ENCODE measurements around the gene LIPK.
A peak's percentile ranks its signal among the peaks of the same experiment; 100 is the strongest.
"Not testable (repeated sequence)": the region's sequence is repeated elsewhere in the genome, so short reads cannot be mapped to it uniquely, and the experiment has no call there.

LIPK gene, protein sequence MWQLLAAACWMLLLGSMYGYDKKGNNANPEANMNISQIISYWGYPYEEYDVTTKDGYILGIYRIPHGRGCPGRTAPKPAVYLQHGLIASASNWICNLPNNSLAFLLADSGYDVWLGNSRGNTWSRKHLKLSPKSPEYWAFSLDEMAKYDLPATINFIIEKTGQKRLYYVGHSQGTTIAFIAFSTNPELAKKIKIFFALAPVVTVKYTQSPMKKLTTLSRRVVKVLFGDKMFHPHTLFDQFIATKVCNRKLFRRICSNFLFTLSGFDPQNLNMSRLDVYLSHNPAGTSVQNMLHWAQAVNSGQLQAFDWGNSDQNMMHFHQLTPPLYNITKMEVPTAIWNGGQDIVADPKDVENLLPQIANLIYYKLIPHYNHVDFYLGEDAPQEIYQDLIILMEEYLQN

DNA sequence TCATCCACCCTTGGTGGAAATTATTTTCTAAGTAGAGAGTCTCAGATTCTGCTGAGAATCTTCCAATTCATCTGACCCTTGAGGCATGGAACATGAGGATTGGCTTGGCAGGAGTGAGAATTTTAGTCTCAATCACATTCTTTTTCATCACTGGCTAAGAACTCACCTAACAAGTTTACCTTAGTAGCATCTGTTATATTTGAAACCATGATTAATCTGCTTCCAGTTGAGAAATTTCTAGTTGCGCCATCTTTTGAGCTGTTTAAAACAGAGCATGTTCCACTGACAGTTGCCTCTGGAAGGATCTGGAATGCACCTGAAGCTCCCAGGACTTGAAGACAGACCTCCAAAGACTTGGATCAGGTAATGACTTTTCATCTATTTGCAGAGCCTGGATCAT is at the start of gene LIPK:
Gene LIPK, plus strand, starts transcription at position 292 of the 400 bp plus-strand sequence. CDS start 18,295 bp downstream, outside the sequence.
- no peaks in the 10 kb centered on the region for H3K4me1 ChIP-seq (ENCODE audit: control insufficient read depth, insufficient read depth, low read length)
- no peaks in the 10 kb centered on the region for H3K27me3 ChIP-seq (replicated peaks; ENCODE audit: control insufficient read depth, insufficient read depth, low read length)
- H3K9ac ChIP-seq (ENCODE audit: low read length), result no peak within 1 kb of the TSS
- no peak for DNase-seq (ENCODE audit: low read depth)
- no peaks in the 10 kb centered on the region for H3K36me3 ChIP-seq (ENCODE audit: control insufficient read depth, insufficient read depth, low read length, severe bottlenecking)
- no peak within 1 kb of the TSS for H3K4me3 ChIP-seq (ENCODE audit: low read length)
- H3K9me3 ChIP-seq (ENCODE audit: control insufficient read depth, low read length), result no peaks in the 10 kb centered on the region

DNA sequence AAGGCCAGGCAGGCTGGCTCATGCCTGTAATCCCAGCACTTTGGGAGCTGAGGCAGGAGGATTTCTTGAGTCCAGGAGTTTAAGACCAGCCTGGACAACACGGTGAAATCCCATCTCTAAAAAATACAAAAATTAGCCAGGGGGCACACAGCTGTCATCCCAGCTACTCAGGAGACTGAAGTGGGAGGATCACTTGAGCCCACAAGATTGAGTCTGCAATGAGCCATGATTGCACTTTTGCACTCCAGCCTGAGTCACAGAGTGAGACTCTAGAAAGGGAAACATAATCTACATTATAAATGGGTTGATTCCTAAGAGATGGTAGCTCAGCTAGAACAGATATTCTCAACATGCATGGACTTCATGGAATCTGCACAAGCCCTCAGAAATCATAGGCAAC is 48.1 kb upstream of the LIPK start:
- Histone ChIP-seq H3K27me3 (replicated peaks; ENCODE audit: control insufficient read depth, insufficient read depth, low read length) (no peaks in the 10 kb centered on the region), H3K9ac (ENCODE audit: low read length) (no peak overlapping the region), H3K4me3 (ENCODE audit: low read length) (no peak overlapping the region), H3K36me3 (ENCODE audit: control insufficient read depth, insufficient read depth, low read length, severe bottlenecking) (no peaks in the 10 kb centered on the region), H3K9me3 (ENCODE audit: control insufficient read depth, low read length) (no peaks in the 10 kb centered on the region), H3K4me1 (ENCODE audit: control insufficient read depth, insufficient read depth, low read length) (peaks cover 21% of the 10 kb centered on the region)
- peak; percentile 47 for DNase-seq (ENCODE audit: low read depth)

DNA sequence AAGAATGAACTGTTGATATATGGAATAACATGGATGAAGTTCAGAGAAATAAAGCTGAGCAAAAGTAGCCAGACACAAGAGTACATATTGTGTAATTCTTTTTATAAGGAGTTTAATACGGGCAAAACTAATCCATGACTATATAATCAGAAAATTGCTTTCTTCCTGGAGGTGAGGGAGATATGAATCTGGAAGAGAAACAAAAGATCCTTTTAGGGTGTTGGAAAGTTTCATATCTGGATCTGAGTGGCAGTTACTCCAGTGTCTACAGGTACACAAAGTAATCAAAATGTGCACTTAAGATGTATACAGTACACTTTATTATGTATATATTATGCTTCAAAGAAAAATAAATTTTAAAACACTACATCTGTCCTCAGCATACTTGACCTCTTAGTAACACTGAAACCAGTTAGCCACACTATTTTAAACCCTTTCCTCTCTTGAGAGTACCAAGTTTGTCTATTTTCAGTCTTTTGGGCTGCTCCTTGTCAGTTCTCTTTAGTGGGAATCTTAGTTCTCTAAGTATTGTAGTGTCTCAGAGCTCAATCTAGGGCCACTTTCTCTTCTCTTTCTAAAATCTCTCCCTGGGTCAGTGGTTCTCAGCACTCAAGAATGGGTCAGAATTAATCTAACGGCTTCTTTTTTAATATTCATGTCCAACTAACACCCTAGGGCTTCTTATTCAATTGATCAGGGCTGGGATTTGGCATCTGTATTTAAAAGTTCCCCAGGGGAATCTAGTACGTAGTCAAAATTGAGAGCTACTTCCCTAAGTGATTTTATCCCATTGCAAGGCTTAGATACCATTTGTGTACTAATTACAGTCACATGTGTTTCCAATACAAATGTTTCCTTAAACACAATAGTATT is 46.1 kb upstream of the LIPK start:
- no peaks in the 10 kb centered on the region for H3K36me3 ChIP-seq (ENCODE audit: control insufficient read depth, insufficient read depth, low read length, severe bottlenecking)
- H3K27me3 ChIP-seq (replicated peaks; ENCODE audit: control insufficient read depth, insufficient read depth, low read length), result no peaks in the 10 kb centered on the region
- H3K9ac ChIP-seq (ENCODE audit: low read length), result no peak overlapping the region
- peak overlapping the region; percentile 15 for H3K4me3 ChIP-seq (ENCODE audit: low read length)
- H3K9me3 ChIP-seq (ENCODE audit: control insufficient read depth, low read length), result no peaks in the 10 kb centered on the region
- peaks cover 19% of the 10 kb centered on the region for H3K4me1 ChIP-seq (ENCODE audit: control insufficient read depth, insufficient read depth, low read length)
- DNase-seq (ENCODE audit: low read depth), result peak; percentile 43

DNA sequence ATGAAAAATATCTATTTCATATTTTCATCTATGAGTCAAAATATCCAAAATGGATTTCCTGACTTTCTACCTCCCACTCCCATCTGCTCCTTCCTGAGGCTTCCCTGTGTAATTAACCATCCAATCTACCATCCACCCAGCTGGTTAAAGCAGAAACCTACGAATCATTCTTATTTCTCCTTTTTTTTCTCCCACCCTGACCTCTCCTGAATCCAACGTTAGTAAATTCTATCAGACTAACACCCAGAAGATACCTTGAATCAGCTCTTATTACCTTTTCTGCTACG is 45.5 kb upstream of the LIPK start:
- no peaks in the 10 kb centered on the region for H3K36me3 ChIP-seq (ENCODE audit: control insufficient read depth, insufficient read depth, low read length, severe bottlenecking)
- no peak overlapping the region for H3K4me3 ChIP-seq (ENCODE audit: low read length)
- H3K9me3 ChIP-seq (ENCODE audit: control insufficient read depth, low read length), result no peaks in the 10 kb centered on the region
- no peak overlapping the region for H3K9ac ChIP-seq (ENCODE audit: low read length)
- H3K27me3 ChIP-seq (replicated peaks; ENCODE audit: control insufficient read depth, insufficient read depth, low read length), result no peaks in the 10 kb centered on the region
- H3K4me1 ChIP-seq (ENCODE audit: control insufficient read depth, insufficient read depth, low read length), result peaks cover 19% of the 10 kb centered on the region
- no peak for DNase-seq (ENCODE audit: low read depth)

DNA sequence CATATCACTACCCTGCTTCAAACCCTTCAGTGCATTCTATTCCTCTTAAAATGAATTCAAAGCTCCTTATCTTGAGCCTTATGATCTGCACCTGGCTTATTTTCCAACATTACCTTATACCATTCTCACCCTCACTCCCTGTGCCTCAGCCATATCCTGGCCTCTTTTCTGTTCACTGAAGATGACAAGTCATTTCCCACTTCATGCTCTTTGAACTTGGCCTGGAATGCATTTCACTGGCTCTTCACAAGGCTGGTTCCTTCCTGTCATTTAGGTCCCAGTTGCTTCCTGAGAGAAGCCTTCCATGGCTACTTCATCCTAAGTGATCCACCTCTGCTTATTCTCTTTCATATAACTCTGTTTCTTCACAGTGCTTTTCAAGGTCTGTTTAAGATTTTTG is 45.0 kb upstream of the LIPK start:
- H3K27me3 ChIP-seq (replicated peaks; ENCODE audit: control insufficient read depth, insufficient read depth, low read length), result no peaks in the 10 kb centered on the region
- no peak overlapping the region for H3K4me3 ChIP-seq (ENCODE audit: low read length)
- no peak overlapping the region for H3K9ac ChIP-seq (ENCODE audit: low read length)
- DNase-seq (ENCODE audit: low read depth), result no peak
- H3K36me3 ChIP-seq (ENCODE audit: control insufficient read depth, insufficient read depth, low read length, severe bottlenecking), result no peaks in the 10 kb centered on the region
- H3K9me3 ChIP-seq (ENCODE audit: control insufficient read depth, low read length), result no peaks in the 10 kb centered on the region
- peaks cover 19% of the 10 kb centered on the region for H3K4me1 ChIP-seq (ENCODE audit: control insufficient read depth, insufficient read depth, low read length)

DNA sequence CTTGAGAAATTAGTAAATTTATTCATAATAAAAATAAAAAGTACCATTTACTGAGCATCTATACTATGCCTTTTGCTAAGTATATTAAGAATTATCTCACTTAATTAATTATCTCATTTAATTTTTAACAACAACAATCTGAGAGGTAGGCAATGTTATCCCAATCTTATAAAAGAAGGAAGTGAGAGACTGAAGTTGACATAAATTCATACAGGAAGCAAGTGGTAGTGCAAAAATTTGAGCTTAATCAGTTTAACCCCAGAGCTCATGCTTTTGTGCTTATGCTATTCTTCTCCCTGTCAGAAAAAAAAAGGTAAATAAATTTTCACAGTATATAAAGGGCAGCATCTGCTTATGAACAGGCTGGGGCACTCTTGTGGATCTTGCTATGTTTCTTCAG is 44.5 kb upstream of the LIPK start:
- DNase-seq (ENCODE audit: low read depth), result no peak
- Histone ChIP-seq H3K9me3 (ENCODE audit: control insufficient read depth, low read length) (no peaks in the 10 kb centered on the region), H3K9ac (ENCODE audit: low read length) (no peak overlapping the region), H3K36me3 (ENCODE audit: control insufficient read depth, insufficient read depth, low read length, severe bottlenecking) (no peaks in the 10 kb centered on the region), H3K27me3 (replicated peaks; ENCODE audit: control insufficient read depth, insufficient read depth, low read length) (no peaks in the 10 kb centered on the region), H3K4me1 (ENCODE audit: control insufficient read depth, insufficient read depth, low read length) (peaks cover 19% of the 10 kb centered on the region), H3K4me3 (ENCODE audit: low read length) (no peak overlapping the region)

DNA sequence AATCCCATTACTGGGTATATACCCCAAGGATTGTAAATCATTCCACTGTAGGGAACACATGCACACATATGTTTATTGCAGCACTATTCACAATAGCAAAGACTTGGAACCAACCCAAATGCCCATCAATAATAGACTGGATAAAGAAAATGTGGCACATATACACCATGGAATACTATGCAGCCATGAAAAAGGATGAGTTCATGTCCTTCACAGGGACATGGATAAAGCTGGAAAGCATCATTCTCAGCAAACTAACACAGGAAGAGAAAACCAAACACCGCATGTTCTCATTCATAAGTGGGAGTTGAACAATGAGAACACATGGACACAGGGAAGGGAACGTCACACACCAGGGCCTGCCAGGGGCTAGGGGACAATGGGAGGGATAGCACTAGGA is 42.9 kb upstream of the LIPK start:
- not testable (repeated sequence) for H3K27me3 ChIP-seq (replicated peaks; ENCODE audit: control insufficient read depth, insufficient read depth, low read length); H3K9ac ChIP-seq (ENCODE audit: low read length); H3K9me3 ChIP-seq (ENCODE audit: control insufficient read depth, low read length); H3K36me3 ChIP-seq (ENCODE audit: control insufficient read depth, insufficient read depth, low read length, severe bottlenecking); H3K4me3 ChIP-seq (ENCODE audit: low read length); DNase-seq (ENCODE audit: low read depth)
- peaks cover 15% of the 10 kb centered on the region for H3K4me1 ChIP-seq (ENCODE audit: control insufficient read depth, insufficient read depth, low read length)

DNA sequence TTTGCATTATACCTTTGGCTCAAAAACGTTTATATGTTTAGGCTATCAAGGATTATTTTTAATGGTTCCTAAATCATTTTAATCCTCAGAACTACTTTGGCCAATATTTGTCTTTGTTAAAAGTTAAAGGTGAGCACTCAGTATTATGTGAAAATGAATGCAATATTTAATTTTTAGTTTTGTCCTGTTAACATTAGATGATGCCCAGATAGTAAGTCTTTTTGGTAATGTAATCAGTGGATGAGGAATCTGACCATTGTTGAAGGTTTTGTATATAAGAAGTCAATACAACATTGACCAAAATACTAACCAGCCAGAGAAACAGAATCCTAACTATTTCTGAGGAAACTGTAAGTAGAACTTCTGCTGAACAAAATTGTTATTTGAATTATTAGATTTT is 41.9 kb upstream of the LIPK start, which contains the start of gene LIPF:
Gene LIPF, plus strand, starts transcription at position 301 of the 400 bp plus-strand sequence. CDS start 2,856 bp downstream, outside the sequence.
- peaks cover 14% of the 10 kb centered on the region for H3K4me1 ChIP-seq (ENCODE audit: control insufficient read depth, insufficient read depth, low read length)
- DNase-seq (ENCODE audit: low read depth), result no peak
- no peak within 1 kb of the TSS for H3K9ac ChIP-seq (ENCODE audit: low read length)
- no peaks in the 10 kb centered on the region for H3K36me3 ChIP-seq (ENCODE audit: control insufficient read depth, insufficient read depth, low read length, severe bottlenecking)
- H3K27me3 ChIP-seq (replicated peaks; ENCODE audit: control insufficient read depth, insufficient read depth, low read length), result no peaks in the 10 kb centered on the region
- H3K9me3 ChIP-seq (ENCODE audit: control insufficient read depth, low read length), result no peaks in the 10 kb centered on the region
- H3K4me3 ChIP-seq (ENCODE audit: low read length), result no peak within 1 kb of the TSS

DNA sequence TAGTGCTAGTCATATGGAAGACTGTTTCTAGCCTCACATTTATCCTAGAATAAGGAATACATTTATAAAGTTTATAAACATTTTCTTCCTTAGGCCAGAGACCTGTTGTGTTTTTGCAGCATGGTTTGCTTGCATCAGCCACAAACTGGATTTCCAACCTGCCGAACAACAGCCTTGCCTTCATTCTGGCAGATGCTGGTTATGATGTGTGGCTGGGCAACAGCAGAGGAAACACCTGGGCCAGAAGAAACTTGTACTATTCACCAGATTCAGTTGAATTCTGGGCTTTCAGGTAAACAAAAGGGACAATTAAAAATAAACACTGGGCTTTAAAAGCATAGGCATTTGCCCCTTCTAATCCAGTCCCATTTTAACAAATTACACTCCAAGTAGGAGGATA is 37.6 kb upstream of the LIPK start:
- Histone ChIP-seq H3K9me3 (ENCODE audit: control insufficient read depth, low read length) (no peaks in the 10 kb centered on the region), H3K36me3 (ENCODE audit: control insufficient read depth, insufficient read depth, low read length, severe bottlenecking) (no peaks in the 10 kb centered on the region), H3K9ac (ENCODE audit: low read length) (no peak overlapping the region), H3K27me3 (replicated peaks; ENCODE audit: control insufficient read depth, insufficient read depth, low read length) (no peaks in the 10 kb centered on the region), H3K4me1 (ENCODE audit: control insufficient read depth, insufficient read depth, low read length) (no peaks in the 10 kb centered on the region), H3K4me3 (ENCODE audit: low read length) (no peak overlapping the region)
- DNase-seq (ENCODE audit: low read depth), result no peak

DNA sequence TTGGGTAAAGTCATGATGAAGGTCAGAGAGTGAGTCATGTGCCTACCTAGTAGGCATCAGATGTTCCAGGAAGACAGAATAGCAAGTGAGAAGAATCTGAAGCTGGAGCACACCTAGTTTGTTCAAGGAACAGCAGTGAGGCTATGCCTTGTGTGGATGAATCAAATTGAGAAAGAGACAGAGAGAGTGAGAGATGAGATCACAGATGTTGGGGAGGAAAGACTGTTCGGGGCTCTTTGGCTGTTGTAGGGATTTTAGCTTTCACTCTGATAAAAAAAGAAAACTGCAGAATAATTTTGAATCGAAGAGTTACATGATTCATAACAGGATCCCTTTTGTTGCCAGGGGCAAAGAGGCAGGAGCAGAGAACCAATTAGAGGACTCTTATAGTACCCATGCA is 35.6 kb upstream of the LIPK start:
- Histone ChIP-seq H3K27me3 (replicated peaks; ENCODE audit: control insufficient read depth, insufficient read depth, low read length) (no peaks in the 10 kb centered on the region), H3K4me3 (ENCODE audit: low read length) (no peak overlapping the region), H3K36me3 (ENCODE audit: control insufficient read depth, insufficient read depth, low read length, severe bottlenecking) (no peaks in the 10 kb centered on the region), H3K9me3 (ENCODE audit: control insufficient read depth, low read length) (no peaks in the 10 kb centered on the region), H3K9ac (ENCODE audit: low read length) (no peak overlapping the region), H3K4me1 (ENCODE audit: control insufficient read depth, insufficient read depth, low read length) (no peaks in the 10 kb centered on the region)
- no peak for DNase-seq (ENCODE audit: low read depth)

DNA sequence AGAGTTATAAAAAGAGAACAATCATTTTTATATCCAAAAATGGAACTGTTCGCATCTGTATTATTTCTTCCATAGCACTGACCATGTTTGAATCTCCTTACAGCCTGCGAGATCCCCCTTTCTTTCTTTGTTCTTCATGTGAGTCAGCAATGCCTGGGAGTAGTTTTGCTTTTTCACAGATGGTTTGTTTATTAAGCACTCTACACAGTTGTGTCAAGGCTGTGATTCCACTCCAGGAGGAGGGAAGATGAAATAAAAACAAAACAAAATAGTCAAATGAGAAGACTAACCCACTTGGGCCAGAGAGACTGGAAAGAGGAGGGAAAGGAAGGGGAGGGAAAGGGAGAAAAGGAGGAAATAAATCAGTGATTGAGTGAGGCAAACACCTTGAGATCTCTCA is 34.0 kb upstream of the LIPK start:
- Histone ChIP-seq H3K4me3 (ENCODE audit: low read length) (no peak overlapping the region), H3K4me1 (ENCODE audit: control insufficient read depth, insufficient read depth, low read length) (no peaks in the 10 kb centered on the region), H3K9me3 (ENCODE audit: control insufficient read depth, low read length) (no peaks in the 10 kb centered on the region), H3K9ac (ENCODE audit: low read length) (no peak overlapping the region), H3K27me3 (replicated peaks; ENCODE audit: control insufficient read depth, insufficient read depth, low read length) (no peaks in the 10 kb centered on the region), H3K36me3 (ENCODE audit: control insufficient read depth, insufficient read depth, low read length, severe bottlenecking) (no peaks in the 10 kb centered on the region)
- no peak for DNase-seq (ENCODE audit: low read depth)
